Measurements from ENCODE around the gene NPB. TPM values are rescaled to one million over a fixed set of nuclear protein-coding genes. Genes with fewer than 3 reads are reported as not detected.

NPB gene
- total and polyA plus RNA-seq, 2 donors (not counting 1 experiment from before 2014, with no cell fraction given): 0.44 TPM; not detected in 1

- 97% methylated on average over 11 of the region's 11 CpGs for WGBS (ENCODE audit: insufficient coverage)
These were observed 6.8 kb downstream of the NPB start for GRCh38 chr17:81908793-81909192.

DNA sequence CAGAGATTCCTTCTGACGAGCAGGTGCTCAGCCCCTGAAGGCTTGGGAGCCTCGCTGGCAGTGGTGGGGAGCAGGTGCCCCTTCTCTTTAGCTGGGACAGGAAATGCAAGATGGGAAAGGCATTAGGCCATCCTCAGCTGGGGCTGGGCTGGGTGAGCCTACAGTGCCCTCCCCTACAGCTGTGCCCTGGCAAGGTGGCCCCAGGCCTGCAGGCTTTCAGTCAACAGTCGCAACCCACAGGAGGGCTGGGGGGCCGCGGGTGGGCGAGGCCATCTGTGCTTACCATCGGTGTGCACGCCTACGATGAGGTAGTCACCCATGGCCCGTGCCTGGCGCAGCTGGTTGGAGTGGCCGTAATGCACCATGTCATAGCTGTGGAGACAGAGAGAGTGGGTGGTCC is 7.2 kb downstream of the NPB start:
- Histone ChIP-seq H3K36me3 (replicated peaks in 1 of 2; ENCODE audit: control extremely low read depth in 1 of 2, control insufficient read depth in 1 of 2, extremely low read depth in 1 of 2, insufficient read depth in 2 of 2, low read length in 1 of 2) (peaks cover 0 to 37% of the 10 kb centered on the region in 2 experiments), H3K27me3 (replicated peaks in 1 of 4; ENCODE audit: control extremely low read depth in 1 of 4, control insufficient read depth in 3 of 4, insufficient read depth in 4 of 4, low read length in 3 of 4) (no peaks in the 10 kb centered on the region), H3K4me1 (ENCODE audit: control insufficient read depth in 2 of 2, insufficient read depth in 2 of 2, low read length in 2 of 2) (peaks cover 10 to 14% of the 10 kb centered on the region in 2 donors), H3K9me3 (ENCODE audit: control extremely low read depth in 1 of 3, control insufficient read depth in 2 of 3, insufficient read depth in 1 of 3, low read length in 2 of 3) (peaks cover 0 to 3% (median 0%) of the 10 kb centered on the region in 3 donors), H3K4me3 (ENCODE audit: control extremely low read depth in 1 of 5, extremely low read depth in 1 of 5, insufficient read depth in 1 of 5, low read depth in 2 of 5, low read length in 4 of 5) (no peak overlapping the region), H4K20me1 (ENCODE audit: control insufficient read depth, insufficient read depth, low read length, poor library complexity, severe bottlenecking) (peaks cover 39% of the 10 kb centered on the region), H3K9ac (ENCODE audit: low read length) (no peak overlapping the region), H2AFZ (ENCODE audit: insufficient read depth, low read depth, low read length, poor library complexity, severe bottlenecking) (no peak overlapping the region), H3K79me2 (ENCODE audit: control insufficient read depth, insufficient read depth, low read length) (peaks cover 24% of the 10 kb centered on the region), H3K4me2 (replicated peaks; ENCODE audit: low read depth, low read length, poor library complexity, severe bottlenecking) (no peak overlapping the region), H3K27ac (ENCODE audit: low read length in 2 of 2) (no peak overlapping the region)
- 98% methylated on average over 12 of the region's 12 CpGs for whole genome bisulfite sequencing (ENCODE audit: insufficient coverage)
- ChIA-PET POLR2A (no interaction called here), CTCF (no interaction called here)
- Mint-ChIP-seq H3K4me1 (peaks cover 10% of the 10 kb centered on the region), H3K27ac (no peak overlapping the region), H3K9me3 (ENCODE audit: insufficient read depth) (no peaks in the 10 kb centered on the region), H3K4me3 (peak overlapping the region; percentile 86), H3K27me3 (no peaks in the 10 kb centered on the region)
- DNase-seq: no peak
- no peak for TF ChIP-seq EZH2 (IDR thresholded peaks at IDR 0.05; ENCODE audit: borderline replicate concordance, insufficient read depth, low read depth, low read length, poor library complexity, severe bottlenecking)
- no peak for TF ChIP-seq CTCF (IDR thresholded peaks at IDR 0.05)
- intact Hi-C loops (cut with micrococcal nuclease): no loop called here
- no peak for ATAC-seq (ENCODE audit: low read depth)

More at GRCh38 chr17:81908793-81909192, 6.8 kb downstream of the NPB start:
- no peak for ATAC-seq (ENCODE audit: low read depth)
- Histone ChIP-seq H4K20me1 (ENCODE audit: control insufficient read depth, insufficient read depth, low read length, poor library complexity, severe bottlenecking) (peaks cover 36% of the 10 kb centered on the region), H3K9me3 (ENCODE audit: control extremely low read depth in 1 of 3, control insufficient read depth in 2 of 3, insufficient read depth in 1 of 3, low read length in 2 of 3) (peaks cover 0 to 3% (median 0%) of the 10 kb centered on the region in 3 donors), H3K9ac (ENCODE audit: low read length) (no peak overlapping the region), H3K79me2 (ENCODE audit: control insufficient read depth, insufficient read depth, low read length) (peaks cover 24% of the 10 kb centered on the region), H3K27me3 (replicated peaks in 1 of 4; ENCODE audit: control extremely low read depth in 1 of 4, control insufficient read depth in 3 of 4, insufficient read depth in 4 of 4, low read length in 3 of 4) (no peaks in the 10 kb centered on the region), H3K4me1 (ENCODE audit: control insufficient read depth in 2 of 2, insufficient read depth in 2 of 2, low read length in 2 of 2) (peaks cover 10 to 14% of the 10 kb centered on the region in 2 donors), H3K36me3 (replicated peaks in 1 of 2; ENCODE audit: control extremely low read depth in 1 of 2, control insufficient read depth in 1 of 2, extremely low read depth in 1 of 2, insufficient read depth in 2 of 2, low read length in 1 of 2) (peaks cover 0 to 35% of the 10 kb centered on the region in 2 experiments), H3K4me2 (replicated peaks; ENCODE audit: low read depth, low read length, poor library complexity, severe bottlenecking) (no peak overlapping the region), H3K4me3 (ENCODE audit: control extremely low read depth in 1 of 5, extremely low read depth in 1 of 5, insufficient read depth in 1 of 5, low read depth in 2 of 5, low read length in 4 of 5) (no peak overlapping the region), H2AFZ (ENCODE audit: insufficient read depth, low read depth, low read length, poor library complexity, severe bottlenecking) (no peak overlapping the region), H3K27ac (ENCODE audit: low read length in 2 of 2) (no peak overlapping the region)
- Mint-ChIP-seq H3K27ac (no peak overlapping the region), H3K9me3 (ENCODE audit: insufficient read depth) (no peaks in the 10 kb centered on the region), H3K27me3 (no peaks in the 10 kb centered on the region), H3K4me3 (no peak overlapping the region), H3K4me1 (peaks cover 10% of the 10 kb centered on the region)
- DNase-seq: no peak
- TF ChIP-seq EZH2 (IDR thresholded peaks at IDR 0.05; ENCODE audit: borderline replicate concordance, insufficient read depth, low read depth, low read length, poor library complexity, severe bottlenecking) (no peak), CTCF (IDR thresholded peaks at IDR 0.05) (no peak)
- ChIA-PET POLR2A (no interaction called here), CTCF (no interaction called here)
- intact Hi-C loops (cut with micrococcal nuclease): no loop called here

Measured in B cell (primary cell).